HCEC 1CT (cell line): ENCODE results near the gene PARD3B.
A peak's percentile ranks its signal among the peaks of the same experiment; 100 is the strongest.

ENCODE experiments used
- DNase-seq: peaks from one replicate; pipeline ENCODE4 v3.0.0-alpha.2; 2017

Gene PARD3B

GRCh38 chr2:205383601-205384000 lies 838.3 kb downstream of the PARD3B start:
- DNase-seq: no peak

GRCh38 chr2:205386109-205386508 lies 840.8 kb downstream of the PARD3B start:
- peak; percentile 33 for DNase-seq

GRCh38 chr2:205387350-205388055 lies 842.2 kb downstream of the PARD3B start:
- DNase-seq: peak; percentile 30

- DNase-seq: no peak
These were observed 845.6 kb downstream of the PARD3B start for GRCh38 chr2:205390866-205391265.

GRCh38 chr2:205401511-205401910 lies 856.2 kb downstream of the PARD3B start:
- no peak for DNase-seq

- no peak for DNase-seq
These were observed 856.7 kb downstream of the PARD3B start for GRCh38 chr2:205402011-205402410.

GRCh38 chr2:205403244-205403825 lies 858.1 kb downstream of the PARD3B start:
- DNase-seq: peak; percentile 40

GRCh38 chr2:205405194-205405593 lies 859.9 kb downstream of the PARD3B start:
- DNase-seq: peak; percentile 71

- DNase-seq: peak; percentile 90
These were observed 860.5 kb downstream of the PARD3B start for GRCh38 chr2:205405752-205406151.

GRCh38 chr2:205407984-205408383 lies 862.7 kb downstream of the PARD3B start:
- DNase-seq: peak; percentile 21

GRCh38 chr2:205408696-205409095 lies 863.4 kb downstream of the PARD3B start:
- DNase-seq: no peak

GRCh38 chr2:205409411-205409810 lies 864.1 kb downstream of the PARD3B start:
- DNase-seq: peak; percentile 18

GRCh38 chr2:205411558-205411957 lies 866.3 kb downstream of the PARD3B start:
- no peak for DNase-seq

- DNase-seq: no peak
These were observed 879.1 kb downstream of the PARD3B start for GRCh38 chr2:205424326-205424725.

- no peak for DNase-seq
These were observed 879.8 kb downstream of the PARD3B start for GRCh38 chr2:205425102-205425501.

- peak; percentile 41 for DNase-seq
These were observed 881.8 kb downstream of the PARD3B start for GRCh38 chr2:205427112-205427511.

GRCh38 chr2:205428811-205429210 lies 883.5 kb downstream of the PARD3B start:
- DNase-seq: no peak

- DNase-seq: peak; percentile 32
These were observed 890.7 kb downstream of the PARD3B start for GRCh38 chr2:205435970-205436369.

- DNase-seq: no peak
These were observed 893.0 kb downstream of the PARD3B start for GRCh38 chr2:205438241-205438640.

- DNase-seq: no peak
These were observed 894.3 kb downstream of the PARD3B start for GRCh38 chr2:205439621-205440020.

- DNase-seq: no peak
These were observed 896.2 kb downstream of the PARD3B start for GRCh38 chr2:205441524-205441923.

- DNase-seq: no peak
These were observed 902.9 kb downstream of the PARD3B start for GRCh38 chr2:205448189-205448588.

GRCh38 chr2:205451901-205452512 lies 906.7 kb downstream of the PARD3B start:
- DNase-seq: no peak

GRCh38 chr2:205453202-205453601 lies 907.9 kb downstream of the PARD3B start:
- DNase-seq: no peak
